ENCODE data around the gene ARHGEF37. TPM values are rescaled to one million over a fixed set of nuclear protein-coding genes. Genes with fewer than 3 reads are reported as not detected.
"Not testable (repeated sequence)": the region's sequence is repeated elsewhere in the genome, so short reads cannot be mapped to it uniquely, and the experiment has no call there.

ARHGEF37 gene
- total and polyA plus RNA-seq, 2 of the 8 experiments (the other 6 are each of a cell fraction or from before 2014, with no cell fraction given) = 0.21 to 0.48 TPM

GRCh38 chr5:149669273-149669672 lies 88.0 kb downstream of the ARHGEF37 start:
- H3K23me2 ChIP-seq (ENCODE audit: low read depth, low read length); H3K36me3 ChIP-seq (ENCODE audit: control insufficient read depth in 2 of 4, insufficient read depth in 4 of 4, low read length in 3 of 4); DNase-seq (ENCODE audit: low read depth in 1 of 2, low spot score in 2 of 2); H2AFZ ChIP-seq (ENCODE audit: low read length); H2BK120ac ChIP-seq (replicated peaks; ENCODE audit: low read depth, low read length); H2BK5ac ChIP-seq (ENCODE audit: low read depth, low read length); H3K79me2 ChIP-seq (ENCODE audit: control insufficient read depth in 1 of 2, insufficient read depth in 2 of 2, low read length in 2 of 2); H4K91ac ChIP-seq (replicated peaks; ENCODE audit: insufficient read length, low read length); H3K4me1 ChIP-seq (replicated peaks in 1 of 4; ENCODE audit: control insufficient read depth in 3 of 4, insufficient read depth in 4 of 4, low read length in 3 of 4); H3K27me3 ChIP-seq (replicated peaks in 1 of 4; ENCODE audit: control insufficient read depth in 3 of 4, extremely low read depth in 1 of 4, insufficient read depth in 3 of 4, low read length in 3 of 4); H3K4ac ChIP-seq (replicated peaks; ENCODE audit: insufficient read length, low read depth, low read length); H2BK20ac ChIP-seq (ENCODE audit: low read length); H4K8ac ChIP-seq (ENCODE audit: extremely low read depth, insufficient read depth, low read length); H3K9me3 ChIP-seq (ENCODE audit: insufficient read depth in 2 of 2, low read depth in 1 of 2, low read length in 1 of 2); H3K27ac ChIP-seq (ENCODE audit: low read depth, low read length); H3K4me3 ChIP-seq (ENCODE audit: extremely low read depth in 1 of 4, insufficient read depth in 2 of 4, low read depth in 3 of 4, low read length in 4 of 4); H2AK5ac ChIP-seq (ENCODE audit: low read depth, low read length); H3K18ac ChIP-seq (ENCODE audit: extremely low read depth, low read length); H4K20me1 ChIP-seq (replicated peaks in 1 of 2; ENCODE audit: control insufficient read depth in 1 of 2, insufficient read depth in 2 of 2, low read length in 2 of 2); H3K9ac ChIP-seq (replicated peaks in 1 of 4; ENCODE audit: extremely low read depth in 1 of 4, low read depth in 3 of 4, low read length in 3 of 4); H3K79me1 ChIP-seq (ENCODE audit: low read depth, low read length); H2BK12ac ChIP-seq (ENCODE audit: low read depth, low read length); H2BK15ac ChIP-seq (ENCODE audit: low read length); FAIRE-seq; POLR2A ChIA-PET (ENCODE audit: partially characterized antibody); H3K4me2 ChIP-seq (ENCODE audit: insufficient read depth in 1 of 2, low read depth in 2 of 2, low read length in 2 of 2); H4K5ac ChIP-seq (ENCODE audit: insufficient read length, low read depth, low read length); H3K23ac ChIP-seq (ENCODE audit: insufficient read length); H3K56ac ChIP-seq (replicated peaks; ENCODE audit: insufficient read length, low read depth, low read length); H3K14ac ChIP-seq (ENCODE audit: insufficient read length): not testable (repeated sequence)
- WGBS, 2 experiments (ENCODE audit: extremely low coverage in 1 of 2, insufficient coverage in 1 of 2, insufficient read length in 1 of 2, insufficient replicate concordance in 2 of 2, low coverage in 1 of 2, low lambda C conversion rate in 2 of 2, missing lambda C conversion rate in 1 of 2) = no CpG with 5 or more reads among the region's 3 CpGs
- CTCF ChIA-PET (ENCODE audit: partially characterized antibody) = interaction anchor here (3.5 to 8.1 kb wide), 2 partner anchors 9 to 107 kb away, joined by 19 to 59 read pairs; no protein-coding TSS in a partner anchor
